NCI-H446 treated with DMSO at 0.1 percent for 48 hours (cell line): Measurements from ENCODE around the gene PAPOLG.
"Not testable (repeated sequence)": the region's sequence is repeated elsewhere in the genome, so short reads cannot be mapped to it uniquely, and the experiment has no call there.

ENCODE experiments used
- DNase-seq: peaks from one replicate; lab custom pipeline; 2025; lab: John Stamatoyannopoulos, UW

The PAPOLG gene

DNA sequence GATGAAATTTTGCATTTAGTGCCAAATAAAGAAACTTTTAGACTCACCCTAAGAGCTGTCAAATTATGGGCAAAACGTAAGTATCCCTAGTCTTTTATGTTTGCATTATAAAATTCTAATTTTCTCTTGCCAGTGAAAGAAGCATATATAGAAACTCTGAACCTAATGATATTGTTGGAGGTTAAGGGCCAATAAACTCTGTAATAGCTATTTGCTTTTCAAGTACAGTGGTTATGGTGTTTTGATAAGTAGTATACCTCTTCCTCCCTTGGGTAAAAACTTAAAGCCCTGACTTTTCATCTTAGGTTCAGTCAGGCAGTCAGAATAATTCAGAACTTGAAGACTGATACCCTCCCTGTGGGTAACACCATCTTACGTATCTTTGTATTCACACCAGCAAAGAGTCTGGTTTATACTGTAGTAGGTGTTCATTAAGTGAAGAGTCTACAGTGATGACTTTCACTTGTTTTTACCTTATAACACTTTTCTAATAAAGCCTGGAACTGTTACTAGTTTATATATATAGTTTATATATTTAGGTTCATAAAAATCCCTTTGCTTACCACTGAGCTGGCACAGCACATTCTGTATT, 19.1 kb downstream of the PAPOLG start:
- no peak for DNase-seq

- no peak for DNase-seq
Measured at GRCh38 chr2:60778352-60778751, 22.3 kb downstream of the PAPOLG start.

DNA sequence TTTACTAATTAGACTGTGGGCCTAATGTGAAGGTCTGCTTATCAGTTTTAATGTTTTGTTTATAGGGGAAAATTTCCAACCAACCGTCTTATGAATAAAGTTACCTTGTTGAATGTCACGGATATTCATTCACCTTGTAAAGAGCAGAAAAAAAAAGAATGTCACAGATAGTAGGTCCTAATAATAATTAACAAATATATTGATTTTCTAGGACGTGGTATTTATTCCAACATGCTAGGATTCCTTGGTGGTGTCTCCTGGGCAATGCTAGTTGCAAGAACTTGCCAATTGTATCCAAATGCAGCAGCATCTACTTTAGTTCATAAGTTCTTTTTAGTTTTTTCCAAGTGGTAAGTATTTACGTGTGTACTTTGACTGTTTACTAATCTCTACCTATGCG, 23.4 kb downstream of the PAPOLG start:
- no peak for DNase-seq

GRCh38 chr2:60780721-60781120, 24.7 kb downstream of the PAPOLG start:
- DNase-seq, result no peak

GRCh38 chr2:60793169-60793568, 37.1 kb downstream of the PAPOLG start:
- DNase-seq, result no peak

DNA sequence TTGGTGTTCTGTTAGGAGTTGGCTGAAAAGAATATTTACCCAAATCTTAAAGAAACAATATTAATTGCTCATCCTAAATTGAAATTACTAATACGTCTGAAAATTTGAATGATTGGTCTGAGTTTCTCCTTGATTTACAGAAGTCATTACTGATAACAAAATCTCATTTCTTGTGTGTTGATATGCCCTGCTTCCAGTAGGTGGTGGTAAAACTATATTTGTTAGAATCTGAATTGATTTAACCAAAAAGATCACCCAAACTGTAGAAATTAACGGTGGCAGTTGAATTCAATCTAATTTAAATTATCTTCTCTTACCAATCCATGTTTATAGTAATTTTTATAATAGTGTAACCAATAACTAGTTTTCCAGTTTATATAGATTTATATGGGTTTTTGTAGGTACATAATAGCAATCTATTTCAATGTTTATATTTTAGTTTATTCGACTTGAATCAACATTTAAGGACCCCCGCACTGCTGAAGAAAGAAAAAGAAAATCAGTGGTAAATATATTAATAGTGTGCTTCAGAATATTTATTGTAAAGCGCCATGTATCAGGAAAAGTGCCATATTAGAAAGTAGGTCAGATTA, 38.3 kb downstream of the PAPOLG start:
- no peak for DNase-seq

DNA sequence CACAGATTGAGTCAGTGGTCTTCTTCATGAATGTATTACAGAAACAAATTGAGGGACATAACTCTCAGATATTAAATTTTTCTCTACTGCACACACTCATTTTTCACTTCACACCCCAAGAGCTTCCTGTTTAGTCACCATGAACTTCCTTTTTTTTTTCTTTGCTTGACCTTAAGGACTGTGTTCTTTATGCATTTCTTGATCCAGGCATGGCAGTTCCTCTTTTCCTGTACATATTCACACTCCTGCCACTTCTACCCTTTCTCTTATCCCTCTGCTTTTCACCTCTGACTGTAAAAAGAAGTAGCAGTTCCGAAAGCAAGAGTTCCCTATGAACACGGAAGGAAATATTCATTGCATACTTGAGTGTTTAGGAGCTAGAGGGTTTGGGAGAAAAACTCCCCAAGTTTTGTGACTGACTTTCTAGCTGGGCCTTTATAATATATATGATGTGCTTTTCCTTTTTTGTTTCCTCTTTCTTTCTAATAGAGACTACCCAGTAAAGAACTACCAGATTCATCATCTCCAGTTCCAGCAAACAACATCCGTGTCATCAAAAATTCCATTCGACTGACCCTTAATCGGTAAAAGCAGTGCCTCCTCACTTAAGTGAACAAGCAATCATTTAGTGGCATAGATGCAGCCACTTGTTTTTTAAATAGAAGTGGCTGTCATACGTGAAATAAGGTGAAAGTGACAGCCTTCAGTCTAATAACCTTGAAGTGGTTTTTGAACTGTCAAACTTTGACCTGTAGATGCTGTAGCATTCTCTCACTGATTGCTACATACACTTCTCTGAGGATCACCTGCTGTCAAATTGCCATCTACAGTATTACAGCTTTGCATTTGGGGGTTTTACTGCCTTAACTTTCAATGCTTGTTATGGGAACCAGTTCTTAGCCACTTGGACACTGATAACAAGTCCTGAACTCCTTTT, 40.8 kb downstream of the PAPOLG start:
- DNase-seq, result no peak

GRCh38 chr2:60804473-60804872, 48.4 kb downstream of the PAPOLG start:
- no peak for DNase-seq

DNA sequence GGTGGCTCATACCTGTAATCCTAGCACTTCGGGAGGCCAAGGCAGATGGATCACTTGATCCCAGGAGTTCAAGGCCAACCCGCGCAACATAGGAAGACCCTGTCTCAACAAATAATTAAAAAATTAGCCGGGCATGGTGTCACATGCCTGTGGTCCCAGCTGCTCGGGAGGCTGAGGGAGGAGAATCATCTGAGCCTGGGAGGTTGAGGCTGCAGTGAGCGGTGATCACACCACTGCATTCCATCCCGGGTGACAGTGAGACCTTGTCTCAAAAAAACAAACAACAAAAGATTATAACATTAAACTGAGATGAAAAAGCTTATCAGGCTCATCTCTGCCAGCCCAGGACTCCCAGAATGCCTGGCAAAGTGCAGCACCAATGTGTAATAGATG, 50.5 kb downstream of the PAPOLG start:
- DNase-seq, result no peak

DNA sequence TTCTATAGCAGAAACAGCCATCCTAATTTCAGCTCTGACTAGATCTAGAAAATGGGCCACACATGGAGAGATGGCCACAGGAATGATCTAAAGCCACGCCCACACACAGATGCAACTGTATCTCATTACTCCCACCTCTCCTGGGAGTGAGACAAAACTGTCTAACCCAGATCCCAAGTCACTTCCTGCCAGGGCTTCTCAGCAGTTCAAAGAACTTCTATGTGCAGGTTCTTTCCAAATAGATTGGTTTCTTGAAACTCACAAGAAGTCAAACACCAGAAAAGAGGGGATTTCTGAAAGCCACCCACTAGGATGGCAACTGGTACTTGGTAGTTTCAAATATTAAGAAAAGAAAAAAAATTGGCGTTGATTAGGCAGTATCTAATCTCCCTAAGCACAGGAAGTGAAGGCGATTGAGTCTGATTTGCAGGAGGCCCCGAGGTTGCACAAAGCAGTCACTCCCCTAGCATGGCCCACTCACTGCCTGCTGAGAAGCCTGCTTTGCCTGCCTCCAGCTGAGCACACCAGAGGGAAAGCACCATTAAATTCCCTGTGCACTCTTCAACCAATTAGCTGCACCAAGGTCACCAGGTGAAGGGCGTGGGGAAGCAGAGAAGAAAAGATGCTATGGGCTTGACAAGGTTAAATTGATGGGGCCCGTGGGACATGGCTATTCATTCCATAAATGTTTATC, 51.1 kb downstream of the PAPOLG start:
- no peak for DNase-seq

DNA sequence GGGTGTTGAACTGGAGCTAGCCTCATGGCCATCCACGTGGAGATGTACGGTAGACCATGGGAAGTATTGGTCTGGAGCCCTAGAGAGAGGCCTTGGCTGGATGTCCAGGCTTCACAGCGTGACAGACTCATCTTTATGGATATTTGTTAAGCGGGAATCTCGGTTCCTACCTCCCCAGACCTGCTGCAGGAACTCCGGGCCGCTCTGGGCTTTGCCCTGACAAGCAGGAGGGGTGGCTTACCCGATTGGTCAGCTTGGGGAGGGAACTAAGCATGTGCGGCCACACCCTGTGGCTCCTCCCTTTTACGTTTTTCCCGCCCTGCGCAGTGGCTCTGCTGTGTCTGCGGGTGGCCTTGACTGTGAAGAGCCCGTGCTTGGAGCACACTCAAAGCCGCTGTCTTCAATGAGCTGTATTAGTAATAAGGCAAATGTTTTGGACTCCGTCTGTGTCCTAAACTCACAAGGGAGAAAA, 52.3 kb downstream of the PAPOLG start:
- no peak for DNase-seq

- no peak for DNase-seq
Measured at GRCh38 chr2:60811491-60812375, 55.7 kb downstream of the PAPOLG start.

DNA sequence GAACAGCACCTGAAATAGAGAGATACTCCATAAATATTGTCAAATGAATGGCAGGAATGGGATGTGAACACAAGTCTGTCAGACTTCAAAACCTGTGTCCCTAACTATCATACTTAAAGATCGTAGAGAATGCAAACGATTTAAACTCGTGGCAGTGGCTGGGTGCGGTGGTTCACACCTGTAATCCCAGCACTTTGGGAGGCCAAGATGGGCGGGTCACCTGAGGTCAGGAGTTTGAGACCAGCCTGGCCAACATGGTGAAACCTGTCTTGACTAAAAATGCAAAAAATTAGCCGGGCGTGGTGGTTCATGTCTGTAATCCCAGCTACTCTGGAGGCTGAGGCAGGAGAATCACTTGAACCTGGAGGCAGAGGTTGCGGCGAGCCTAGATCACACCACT, 61.1 kb downstream of the PAPOLG start:
- DNase-seq, result not testable (repeated sequence)

- DNase-seq, result no peak
Measured at GRCh38 chr2:60818272-60818671, 62.2 kb downstream of the PAPOLG start.

GRCh38 chr2:60819155-60819862, 63.2 kb downstream of the PAPOLG start:
- no peak for DNase-seq

GRCh38 chr2:60819936-60820335, 63.9 kb downstream of the PAPOLG start:
- no peak for DNase-seq

GRCh38 chr2:60820416-60821132, 64.5 kb downstream of the PAPOLG start:
- DNase-seq, result no peak

GRCh38 chr2:60821133-60821469, 65.0 kb downstream of the PAPOLG start:
- no peak for DNase-seq

GRCh38 chr2:60821587-60822302, 65.7 kb downstream of the PAPOLG start:
- DNase-seq, result no peak

- no peak for DNase-seq
Measured at GRCh38 chr2:60822987-60823386, 66.9 kb downstream of the PAPOLG start.
